ENCODE results near the gene SSBP1.
"Not testable (repeated sequence)": the region's sequence is repeated elsewhere in the genome, so short reads cannot be mapped to it uniquely, and the experiment has no call there.

SSBP1 gene, protein sequence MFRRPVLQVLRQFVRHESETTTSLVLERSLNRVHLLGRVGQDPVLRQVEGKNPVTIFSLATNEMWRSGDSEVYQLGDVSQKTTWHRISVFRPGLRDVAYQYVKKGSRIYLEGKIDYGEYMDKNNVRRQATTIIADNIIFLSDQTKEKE

DNA sequence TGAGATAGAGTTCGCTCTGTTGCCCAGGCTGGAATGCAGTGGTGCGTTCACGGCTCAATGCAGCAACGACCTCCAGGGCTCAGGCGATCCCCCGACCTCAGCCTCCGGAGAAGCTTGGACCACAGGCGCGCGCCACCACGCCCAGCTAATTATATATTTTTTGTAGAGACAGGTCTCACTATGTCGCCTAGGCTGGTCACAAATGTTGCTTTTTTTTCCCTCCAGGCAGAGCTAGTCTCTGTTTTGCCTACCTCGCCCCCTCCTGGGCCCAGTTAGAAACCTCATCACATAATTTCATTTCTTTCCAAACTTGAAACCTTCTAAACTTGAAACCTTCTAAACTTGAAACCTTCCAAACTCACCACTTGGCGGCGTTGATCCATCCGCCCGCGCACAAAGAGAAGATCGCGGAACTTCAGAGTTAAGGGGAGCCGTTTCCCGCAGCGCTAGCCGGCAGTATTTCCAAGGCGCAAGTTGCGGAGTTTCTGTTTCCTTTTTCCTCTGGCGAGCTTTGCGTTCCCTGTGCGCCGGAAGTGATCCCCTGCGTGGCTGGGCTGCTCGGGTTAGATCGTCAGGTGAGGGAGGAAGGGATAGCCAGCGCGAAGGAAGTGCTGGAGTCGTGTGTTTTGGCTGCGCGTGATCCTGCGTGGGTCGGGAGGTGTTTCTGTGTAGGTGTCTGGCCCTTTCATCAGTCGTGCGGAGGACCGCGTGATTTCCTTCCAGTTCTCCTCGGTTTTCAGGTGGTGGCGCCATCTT lies at the start of gene SSBP1:
SSBP1 (plus strand) TSS at position 523 of the 756 bp plus-strand sequence. CDS start 809 bp downstream, outside the sequence.
- peak; percentile 84 for DNase-seq (ENCODE audit: low read depth)

- not testable (repeated sequence) for DNase-seq (ENCODE audit: low read depth)
Observed at GRCh38 chr7:141689072-141689825, 48.9 kb upstream of the SSBP1 start.

GRCh38 chr7:141691540-141691939 lies 46.6 kb upstream of the SSBP1 start:
- no peak for DNase-seq (ENCODE audit: low read depth)

GRCh38 chr7:141691961-141692360 lies 46.2 kb upstream of the SSBP1 start:
- DNase-seq (ENCODE audit: low read depth), result no peak

DNA sequence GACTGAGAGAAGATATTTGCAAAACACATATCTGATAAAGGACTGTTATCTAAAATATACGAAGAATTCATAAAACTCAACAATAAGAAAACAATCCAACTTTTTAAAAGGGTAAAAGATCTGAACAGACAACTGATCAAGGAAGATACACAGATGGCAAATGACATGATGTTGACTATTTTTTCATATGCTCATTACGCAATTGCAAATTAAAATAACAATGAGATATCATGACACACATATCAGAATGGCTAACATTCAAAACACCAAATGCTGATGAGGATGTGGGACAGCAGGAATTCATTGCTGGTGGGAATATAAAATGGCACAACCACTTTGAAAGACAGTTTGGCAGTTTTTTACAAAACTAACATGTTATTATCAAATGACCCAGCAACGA lies 45.1 kb upstream of the SSBP1 start:
- DNase-seq (ENCODE audit: low read depth), result no peak

- DNase-seq (ENCODE audit: low read depth), result no peak
Observed at GRCh38 chr7:141695803-141696289, 42.3 kb upstream of the SSBP1 start.

DNA sequence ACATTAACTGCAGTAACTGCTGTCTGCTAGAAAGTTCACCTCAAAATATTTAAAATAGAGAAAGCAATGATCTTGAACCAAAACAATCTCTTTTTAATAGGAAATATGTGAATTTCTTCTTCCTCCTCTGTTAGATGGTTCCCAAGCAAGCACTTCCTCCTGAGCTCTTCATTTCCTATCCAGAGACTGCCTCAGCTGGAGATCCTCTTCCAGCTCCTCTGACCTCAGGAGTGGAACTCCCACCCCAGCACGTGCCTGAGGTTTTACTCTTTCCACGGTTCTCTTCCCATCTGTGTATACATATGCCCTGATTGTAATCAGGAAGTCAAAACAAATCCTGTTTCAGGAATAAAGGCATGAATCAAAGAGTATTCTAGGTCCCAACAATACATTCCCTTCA lies 41.8 kb upstream of the SSBP1 start:
- DNase-seq (ENCODE audit: low read depth), result no peak

DNA sequence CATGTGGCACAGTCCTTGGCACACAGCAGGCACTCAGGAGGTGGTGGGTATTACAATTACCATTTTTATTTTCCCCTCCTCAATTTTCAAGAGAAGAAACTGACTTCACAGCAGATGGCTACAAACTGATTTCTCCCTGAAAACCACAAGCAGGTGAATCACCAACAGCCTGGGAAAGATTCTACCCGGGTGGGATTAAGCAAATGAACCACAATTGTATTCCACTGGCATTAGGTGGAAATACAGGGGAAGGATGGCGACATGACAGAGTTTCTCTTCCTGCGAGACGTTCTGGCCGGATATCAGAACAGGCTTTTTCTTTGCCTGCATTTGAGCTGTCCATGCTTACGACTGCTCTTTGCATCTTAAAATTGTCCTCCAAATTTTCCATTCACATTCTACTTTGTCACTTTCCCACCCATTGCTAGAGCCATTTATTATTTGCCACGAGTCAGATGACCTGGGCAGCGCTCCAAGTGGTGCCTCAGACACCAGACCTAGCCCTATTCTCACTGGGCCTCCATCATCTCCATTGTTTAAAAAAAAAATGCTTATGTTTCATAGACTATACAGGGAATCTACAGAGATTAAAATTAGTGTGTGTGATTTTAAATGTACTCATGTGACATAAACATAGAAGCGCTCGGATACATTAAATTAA lies 40.8 kb upstream of the SSBP1 start:
- DNase-seq (ENCODE audit: low read depth), result no peak

DNA sequence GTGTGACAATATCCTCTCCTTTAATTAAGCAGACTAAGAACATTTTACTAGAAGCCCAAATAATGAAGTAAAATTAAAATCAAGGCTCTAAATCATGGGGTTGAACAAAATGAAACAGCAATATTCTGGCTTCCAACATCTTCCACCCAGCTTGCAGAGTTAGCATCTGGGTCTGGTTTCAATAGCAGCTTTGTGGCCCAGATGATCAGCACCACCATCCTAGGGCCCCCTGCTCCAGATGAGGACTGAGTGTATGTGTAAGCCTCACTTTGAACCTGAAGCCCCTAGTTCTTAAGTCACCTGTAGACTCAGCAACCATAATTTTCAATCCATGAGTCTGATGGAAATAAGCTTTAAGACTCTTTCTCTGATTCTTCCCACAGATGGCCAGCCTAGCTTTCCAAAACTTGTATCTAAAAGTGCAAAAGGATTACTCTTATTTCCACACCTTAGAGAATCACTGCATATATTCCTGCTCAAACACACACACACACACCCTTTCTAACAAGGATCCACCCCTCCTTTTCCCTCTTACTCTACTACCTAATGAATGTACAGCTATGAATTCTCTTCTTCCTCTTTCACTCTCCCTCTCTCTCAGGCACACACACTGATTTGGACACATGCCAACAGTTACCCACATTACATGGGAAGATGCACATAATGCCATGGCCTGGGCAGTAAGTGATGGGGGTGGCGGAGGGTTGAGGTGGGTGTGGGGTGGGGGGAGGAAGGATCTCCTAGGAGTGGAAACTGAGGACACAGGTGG lies 39.7 kb upstream of the SSBP1 start:
- no peak for DNase-seq (ENCODE audit: low read depth)

GRCh38 chr7:141699860-141700259 lies 38.3 kb upstream of the SSBP1 start:
- DNase-seq (ENCODE audit: low read depth), result no peak

- no peak for DNase-seq (ENCODE audit: low read depth)
Observed at GRCh38 chr7:141700296-141700847, 37.8 kb upstream of the SSBP1 start.

DNA sequence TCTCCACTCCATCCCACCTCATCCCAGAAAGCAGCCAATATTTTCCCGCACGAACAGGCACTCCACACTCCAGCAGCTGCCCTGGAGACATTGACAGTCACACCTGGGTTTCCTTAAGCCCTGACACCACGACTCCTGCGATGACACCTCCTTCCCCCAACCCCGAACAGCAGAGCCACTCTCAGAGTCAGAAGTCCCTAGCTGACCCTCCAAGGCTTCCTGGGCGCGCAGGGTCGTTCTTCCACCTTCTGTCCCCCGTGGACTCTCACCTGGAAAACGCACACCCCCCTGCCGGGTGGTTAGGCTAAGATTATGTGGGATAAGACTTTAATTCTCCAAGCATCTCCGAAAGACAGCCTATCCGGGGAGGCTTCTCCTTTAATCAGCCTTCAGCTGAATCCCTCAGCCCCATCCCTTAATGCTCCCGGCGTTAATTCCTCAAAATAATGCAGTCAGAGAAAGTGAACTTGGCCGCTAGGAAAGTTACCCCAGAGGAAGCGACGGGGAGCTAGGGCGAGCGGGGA lies 37.2 kb upstream of the SSBP1 start:
- no peak for DNase-seq (ENCODE audit: low read depth)

- DNase-seq (ENCODE audit: low read depth), result peak; percentile 55
Observed at GRCh38 chr7:141701489-141702046, 36.6 kb upstream of the SSBP1 start.

- DNase-seq (ENCODE audit: low read depth), result no peak
Observed at GRCh38 chr7:141702047-141702567, 36.1 kb upstream of the SSBP1 start, which contains the start of gene DENND11. Gene DENND11 (minus strand): TSS chr7:141702166. CDS start chr7:141702153, 13 bp downstream.

- DNase-seq (ENCODE audit: low read depth), result no peak
Observed at GRCh38 chr7:141702892-141703291, 35.3 kb upstream of the SSBP1 start.

- no peak for DNase-seq (ENCODE audit: low read depth)
Observed at GRCh38 chr7:141704112-141704511, 34.0 kb upstream of the SSBP1 start.

DNA sequence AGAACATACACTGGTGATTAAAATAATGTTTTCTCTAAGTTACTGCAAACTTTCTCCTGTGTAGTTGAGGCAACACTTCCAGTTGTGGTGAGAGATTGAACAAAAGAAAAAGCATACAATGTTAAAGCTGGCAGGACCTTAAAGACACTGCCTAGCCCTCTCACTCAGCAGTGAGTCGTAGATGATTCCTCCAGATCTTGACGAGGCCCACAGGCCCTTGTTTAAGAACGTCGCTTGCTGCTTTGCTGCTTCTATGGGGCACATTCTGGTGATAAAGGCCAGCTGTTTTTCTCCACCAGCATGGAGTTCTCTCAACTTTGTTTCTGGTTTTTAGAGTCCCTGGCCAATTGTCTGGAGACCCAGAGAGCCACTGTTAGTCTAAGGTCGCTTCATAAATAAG lies 33.4 kb upstream of the SSBP1 start:
- no peak for DNase-seq (ENCODE audit: low read depth)

GRCh38 chr7:141706239-141707064 lies 31.7 kb upstream of the SSBP1 start:
- no peak for DNase-seq (ENCODE audit: low read depth)

- DNase-seq (ENCODE audit: low read depth), result no peak
Observed at GRCh38 chr7:141708351-141708750, 29.8 kb upstream of the SSBP1 start, which contains the start of gene WEE2. Gene WEE2 (plus strand): TSS chr7:141708353. CDS start chr7:141708759, 406 bp downstream.

Measured in stimulated activated CD8-positive, alpha-beta memory T cell treated with anti-CD3 and anti-CD28 coated beads, Interleukin-12 subunit alpha, Interleukin-12 subunit beta, amount 100 ng/mL, for 1 hour (primary cell).